Adipocyte (in vitro differentiated cells): ENCODE measurements around the gene LAMA2.

Experiments used
- DNase-seq: peaks from one replicate; pipeline ENCODE4 v3.0.0-alpha.2; 2015; ENCODE audit warnings: low read depth
- H3K27me3 ChIP-seq: replicated peaks from 2 replicates; pipeline ENCODE4 v1.7.0; 2013; ENCODE audit warnings: mild to moderate bottlenecking, low read length, moderate library complexity; ENCODE audit not compliant: control insufficient read depth, insufficient read depth
- H3K36me3 ChIP-seq: 2 replicates; pipeline ENCODE4 v1.7.0; 2013; ENCODE audit warnings: low read length, mild to moderate bottlenecking, moderate library complexity; ENCODE audit not compliant: control insufficient read depth, insufficient read depth, severe bottlenecking
- H3K4me1 ChIP-seq: 2 replicates; pipeline ENCODE4 v1.7.0; 2013; ENCODE audit warnings: mild to moderate bottlenecking, low read length, moderate library complexity; ENCODE audit not compliant: control insufficient read depth, insufficient read depth
- H3K4me3 ChIP-seq: 2 replicates; pipeline ENCODE4 v1.7.0; 2013; ENCODE audit warnings: mild to moderate bottlenecking, low read length, moderate library complexity
- H3K9ac ChIP-seq: 2 replicates; pipeline ENCODE4 v1.7.0; 2013; ENCODE audit warnings: mild to moderate bottlenecking, low read length, moderate library complexity
- H3K9me3 ChIP-seq: 2 replicates; pipeline ENCODE4 v1.7.0; 2013; ENCODE audit warnings: mild to moderate bottlenecking, low read length, moderate library complexity; ENCODE audit not compliant: control insufficient read depth

The LAMA2 gene

DNA sequence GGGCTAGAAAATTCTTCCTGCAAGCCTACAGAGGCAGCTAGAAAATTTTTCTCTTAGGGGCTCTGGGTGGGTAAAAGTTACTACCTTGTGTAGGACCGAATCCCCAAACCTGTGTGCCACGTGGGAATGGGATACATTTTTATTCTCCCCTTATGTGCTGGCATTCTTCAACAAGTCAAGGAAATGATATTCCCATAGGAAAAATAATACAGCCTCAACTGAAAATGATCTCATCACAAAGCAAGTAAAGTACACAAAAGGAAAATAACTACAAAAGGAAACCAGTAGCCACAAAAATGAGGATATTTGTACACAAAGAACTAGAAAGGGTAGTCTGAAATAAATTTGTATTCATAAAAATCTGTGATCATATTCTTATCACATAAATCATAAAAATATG is 298.1 kb downstream of the LAMA2 start:
- H3K4me1 ChIP-seq: peaks cover 43% of the 10 kb centered on the region
- peaks cover 29% of the 10 kb centered on the region for H3K36me3 ChIP-seq
- H3K9ac ChIP-seq: no peak overlapping the region
- no peak for DNase-seq
- no peaks in the 10 kb centered on the region for H3K27me3 ChIP-seq
- H3K9me3 ChIP-seq: no peaks in the 10 kb centered on the region
- no peak overlapping the region for H3K4me3 ChIP-seq

DNA sequence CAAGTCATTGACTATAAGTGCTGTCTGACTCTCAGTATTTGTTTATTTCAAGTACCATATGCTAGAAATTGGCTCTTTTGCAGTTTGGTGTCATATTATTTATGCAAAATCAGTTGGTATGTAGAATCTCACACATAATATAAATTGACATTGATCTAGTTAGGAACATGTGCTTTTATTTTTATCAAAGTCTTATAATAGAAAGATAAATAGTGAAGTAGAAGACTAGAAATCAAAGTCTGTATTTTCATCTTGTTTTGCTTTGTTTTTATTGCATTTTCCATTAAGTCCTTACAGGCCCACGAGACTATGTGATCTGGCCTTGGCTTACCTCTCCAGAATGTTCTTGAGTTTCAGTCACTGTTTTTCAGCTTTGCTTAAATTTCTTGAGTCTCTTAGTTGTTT is 300.3 kb downstream of the LAMA2 start:
- Histone ChIP-seq H3K4me1 (peaks cover 64% of the 10 kb centered on the region), H3K4me3 (no peak overlapping the region), H3K27me3 (no peaks in the 10 kb centered on the region), H3K36me3 (peaks cover 15% of the 10 kb centered on the region), H3K9ac (no peak overlapping the region), H3K9me3 (no peaks in the 10 kb centered on the region)
- DNase-seq: peak; percentile 61

DNA sequence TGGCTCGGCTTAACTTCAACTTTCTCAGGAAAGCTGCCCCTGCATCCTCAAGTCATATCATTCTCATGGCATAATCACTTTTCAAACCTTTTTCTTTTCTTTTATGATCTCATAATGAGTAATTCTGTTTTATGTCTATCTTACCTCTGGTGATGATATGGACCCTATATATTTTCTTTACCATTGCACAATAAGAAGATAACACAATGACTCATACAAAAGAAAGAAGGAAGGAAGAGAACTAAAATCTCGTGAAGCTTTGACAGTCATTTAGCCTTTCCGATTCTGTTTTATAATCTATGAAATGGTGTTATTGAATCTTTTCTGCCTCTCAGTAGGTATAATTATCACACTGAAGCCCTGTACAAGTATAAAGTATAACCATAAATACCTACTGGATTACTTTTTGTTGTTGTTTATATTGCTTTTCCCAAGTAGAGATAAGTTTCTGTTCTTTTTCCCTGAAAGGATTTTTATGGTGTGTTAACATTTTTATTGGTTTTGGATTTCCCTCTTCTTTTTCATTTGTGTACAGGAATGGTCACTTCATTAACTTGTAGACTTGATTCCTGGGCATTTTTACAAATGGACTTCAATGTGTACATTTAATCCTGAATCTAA is 300.9 kb downstream of the LAMA2 start:
- peaks cover 9% of the 10 kb centered on the region for H3K36me3 ChIP-seq
- peak; percentile 52 for DNase-seq
- H3K4me3 ChIP-seq: no peak overlapping the region
- no peaks in the 10 kb centered on the region for H3K27me3 ChIP-seq
- H3K4me1 ChIP-seq: peaks cover 68% of the 10 kb centered on the region
- no peaks in the 10 kb centered on the region for H3K9me3 ChIP-seq
- H3K9ac ChIP-seq: peak overlapping the region; percentile 6

DNA sequence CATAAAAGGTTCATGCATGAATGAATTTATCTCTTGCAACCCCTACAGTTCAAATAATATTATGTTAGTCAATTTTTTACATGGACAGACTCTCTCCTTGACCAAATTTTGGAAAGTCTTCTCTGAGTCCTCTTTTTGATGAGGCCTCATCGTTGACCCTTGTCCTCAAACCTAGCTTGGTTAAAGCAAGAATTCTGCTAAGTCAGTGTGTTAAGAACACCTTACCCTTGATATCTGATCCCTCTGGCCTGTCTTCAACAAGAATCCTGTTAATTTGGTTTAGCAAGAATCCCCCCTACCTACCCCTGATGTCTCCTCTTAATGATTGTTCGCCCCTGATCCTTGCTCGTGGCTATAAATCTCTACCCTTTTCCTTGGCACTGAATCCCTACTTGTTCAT is 301.4 kb downstream of the LAMA2 start:
- Histone ChIP-seq H3K4me1 (peaks cover 68% of the 10 kb centered on the region), H3K27me3 (no peaks in the 10 kb centered on the region), H3K4me3 (no peak overlapping the region), H3K36me3 (peaks cover 5% of the 10 kb centered on the region), H3K9me3 (no peaks in the 10 kb centered on the region), H3K9ac (peak overlapping the region; percentile 6)
- DNase-seq: no peak

DNA sequence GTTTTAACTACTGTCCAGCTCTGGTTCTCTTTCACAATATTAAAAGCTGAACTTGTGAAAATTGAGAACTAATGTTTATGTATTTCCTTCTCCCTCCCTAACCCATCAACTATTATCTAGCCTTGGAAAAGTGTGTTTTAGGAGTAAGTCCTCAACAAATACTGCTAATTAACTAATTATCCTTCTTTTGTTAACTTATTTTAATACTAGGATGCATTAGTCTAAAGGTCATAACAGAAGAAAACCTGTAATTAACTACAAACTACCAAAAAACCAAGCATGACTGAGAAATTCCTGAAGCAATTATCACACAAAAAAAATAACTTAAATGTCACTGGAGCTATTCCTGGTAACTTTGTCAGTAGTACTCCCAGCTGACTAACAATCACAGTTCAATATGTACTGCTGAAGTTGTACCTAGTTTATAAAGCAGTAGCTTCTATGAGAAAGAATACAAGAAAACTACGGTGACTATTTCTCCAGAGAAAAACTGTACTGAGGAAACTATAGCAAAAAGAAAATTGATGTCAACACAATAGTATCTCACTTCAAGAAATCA is 301.9 kb downstream of the LAMA2 start:
- H3K36me3 ChIP-seq: peaks cover 5% of the 10 kb centered on the region
- H3K27me3 ChIP-seq: no peaks in the 10 kb centered on the region
- peak overlapping the region; percentile 6 for H3K9ac ChIP-seq
- H3K4me1 ChIP-seq: peaks cover 68% of the 10 kb centered on the region
- peak overlapping the region; percentile 11 for H3K4me3 ChIP-seq
- no peak for DNase-seq
- H3K9me3 ChIP-seq: no peaks in the 10 kb centered on the region

DNA sequence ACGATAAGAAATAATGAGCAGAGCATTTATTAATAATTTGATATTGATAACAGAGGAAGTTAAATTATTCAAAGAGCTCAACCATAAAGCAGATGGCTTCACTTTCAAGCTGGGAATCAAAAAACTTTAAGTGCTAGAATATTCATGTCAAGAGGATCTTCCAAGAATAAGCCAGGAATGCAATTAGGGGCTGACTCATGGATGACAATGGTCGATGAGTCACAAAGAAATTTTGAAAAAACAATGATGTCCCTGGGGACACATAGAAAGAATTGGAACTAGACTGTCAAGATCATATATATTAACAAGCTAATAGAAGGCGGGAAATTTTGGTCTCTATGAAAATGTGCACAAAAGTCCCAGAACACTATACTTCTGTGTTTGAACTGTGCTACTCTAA is 304.1 kb downstream of the LAMA2 start:
- H3K4me3 ChIP-seq: no peak overlapping the region
- no peaks in the 10 kb centered on the region for H3K27me3 ChIP-seq
- peak overlapping the region; percentile 27 for H3K9ac ChIP-seq
- H3K36me3 ChIP-seq: peaks cover 26% of the 10 kb centered on the region
- peaks cover 54% of the 10 kb centered on the region for H3K4me1 ChIP-seq
- H3K9me3 ChIP-seq: no peaks in the 10 kb centered on the region
- DNase-seq: peak; percentile 70

DNA sequence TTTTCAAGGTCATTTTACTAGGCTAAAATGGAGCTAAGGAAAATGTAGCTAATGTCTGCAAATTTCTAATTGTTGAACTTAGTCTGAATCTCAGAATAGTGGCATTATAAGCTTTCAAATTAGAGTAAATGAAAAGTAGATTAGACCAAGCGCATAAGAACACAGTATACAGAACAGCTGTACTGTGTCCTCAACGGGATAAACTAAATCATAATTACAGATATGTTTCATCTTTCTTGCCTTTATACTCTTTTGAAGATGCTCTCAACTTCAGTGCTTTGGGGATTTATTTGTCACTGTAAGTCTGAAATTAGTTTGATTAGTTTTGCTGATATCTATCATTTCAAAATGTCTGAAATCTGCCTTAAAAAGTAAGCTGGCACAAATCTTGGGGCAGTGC is 305.4 kb downstream of the LAMA2 start:
- H3K36me3 ChIP-seq: peaks cover 39% of the 10 kb centered on the region
- no peaks in the 10 kb centered on the region for H3K27me3 ChIP-seq
- no peak overlapping the region for H3K9ac ChIP-seq
- H3K9me3 ChIP-seq: no peaks in the 10 kb centered on the region
- DNase-seq: no peak
- peaks cover 50% of the 10 kb centered on the region for H3K4me1 ChIP-seq
- no peak overlapping the region for H3K4me3 ChIP-seq

DNA sequence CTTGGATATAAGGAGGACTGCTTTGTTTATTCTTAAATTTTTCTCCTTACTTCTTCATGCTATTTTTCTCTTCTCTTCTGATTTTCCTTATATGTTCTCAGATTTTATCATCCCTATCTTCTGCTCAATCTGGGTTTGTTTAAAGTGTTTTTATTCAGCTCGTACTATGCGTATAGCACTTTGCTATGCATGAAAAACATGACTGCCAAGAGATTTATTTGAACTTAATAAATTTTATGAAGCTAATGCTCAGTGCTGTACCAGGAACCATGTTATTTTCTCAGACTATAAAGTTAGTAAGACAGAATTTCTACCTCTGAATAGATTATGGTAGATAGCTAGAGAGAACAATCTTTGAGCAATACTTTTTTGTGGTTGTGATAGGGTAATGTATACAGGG is 305.9 kb downstream of the LAMA2 start:
- Histone ChIP-seq H3K9me3 (no peaks in the 10 kb centered on the region), H3K4me3 (no peak overlapping the region), H3K9ac (no peak overlapping the region), H3K4me1 (peaks cover 46% of the 10 kb centered on the region), H3K36me3 (peaks cover 43% of the 10 kb centered on the region), H3K27me3 (no peaks in the 10 kb centered on the region)
- no peak for DNase-seq

DNA sequence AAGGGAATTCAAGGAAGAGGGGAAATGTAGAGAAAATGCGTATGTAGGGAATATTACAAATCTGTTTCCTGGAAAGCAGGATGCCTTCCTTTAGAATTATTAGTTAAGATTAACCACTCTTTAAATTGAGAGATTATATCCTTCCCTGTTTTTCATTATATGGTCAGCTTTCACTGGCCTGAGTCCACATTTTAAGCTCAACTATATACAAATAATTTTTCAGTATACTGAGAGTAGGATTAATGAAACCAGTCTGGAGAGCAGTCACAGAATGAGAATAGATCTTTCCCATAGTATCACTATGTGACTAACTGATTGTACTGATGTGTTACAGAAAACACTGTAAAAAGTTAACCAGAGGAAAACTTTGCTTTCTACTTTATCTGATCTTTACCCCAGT is 306.3 kb downstream of the LAMA2 start:
- H3K9ac ChIP-seq: no peak overlapping the region
- H3K4me1 ChIP-seq: peaks cover 41% of the 10 kb centered on the region
- no peaks in the 10 kb centered on the region for H3K9me3 ChIP-seq
- DNase-seq: no peak
- H3K36me3 ChIP-seq: peaks cover 43% of the 10 kb centered on the region
- no peak overlapping the region for H3K4me3 ChIP-seq
- no peaks in the 10 kb centered on the region for H3K27me3 ChIP-seq

DNA sequence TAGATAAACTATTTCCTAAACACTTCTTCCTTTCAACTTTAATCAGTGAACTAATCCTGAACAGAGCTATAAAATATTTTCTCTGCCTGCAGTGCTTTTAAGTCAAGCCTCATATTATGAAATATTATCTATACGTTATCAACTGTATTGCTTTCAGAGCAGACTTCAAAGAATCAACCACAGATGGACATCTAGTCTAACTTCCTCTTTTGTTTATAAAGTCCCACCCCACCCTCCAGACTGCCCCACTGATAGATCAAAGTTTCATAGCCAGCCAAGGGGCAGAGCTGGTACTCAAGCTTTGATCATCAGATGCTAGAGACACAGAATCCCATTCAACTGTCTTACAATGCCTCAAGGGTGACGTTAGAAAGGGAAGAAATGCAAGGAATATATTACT is 308.3 kb downstream of the LAMA2 start:
- H3K4me1 ChIP-seq: peaks cover 40% of the 10 kb centered on the region
- H3K9ac ChIP-seq: no peak overlapping the region
- no peaks in the 10 kb centered on the region for H3K27me3 ChIP-seq
- no peaks in the 10 kb centered on the region for H3K9me3 ChIP-seq
- no peak for DNase-seq
- no peak overlapping the region for H3K4me3 ChIP-seq
- peaks cover 43% of the 10 kb centered on the region for H3K36me3 ChIP-seq

DNA sequence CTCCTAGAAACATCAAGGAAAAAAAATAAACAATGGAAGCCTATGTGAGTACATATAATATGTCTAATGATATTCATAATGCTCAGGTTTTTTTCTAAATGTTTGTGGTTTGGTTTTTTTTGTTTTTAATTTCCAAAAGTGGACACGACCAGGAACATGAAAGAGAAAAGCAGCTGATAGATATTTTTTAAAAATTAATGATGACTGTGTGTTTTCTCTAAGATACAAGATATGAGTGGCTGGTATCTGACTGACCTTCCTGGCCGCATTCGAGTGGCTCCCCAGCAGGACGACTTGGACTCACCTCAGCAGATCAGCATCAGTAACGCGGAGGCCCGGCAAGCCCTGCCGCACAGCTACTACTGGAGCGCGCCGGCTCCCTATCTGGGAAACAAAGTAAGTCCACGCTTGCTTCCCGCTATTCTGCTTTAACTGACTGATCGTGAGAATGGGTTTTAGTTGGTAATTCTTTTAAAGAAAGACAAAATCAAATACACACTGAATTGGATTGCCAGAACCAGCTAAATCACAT is 309.6 kb downstream of the LAMA2 start:
- Histone ChIP-seq H3K9ac (no peak overlapping the region), H3K4me3 (no peak overlapping the region), H3K27me3 (no peaks in the 10 kb centered on the region), H3K9me3 (no peaks in the 10 kb centered on the region), H3K4me1 (peaks cover 28% of the 10 kb centered on the region), H3K36me3 (peaks cover 55% of the 10 kb centered on the region)
- DNase-seq: no peak
